Activated T-helper 1 cell treated with anti-CD3 and anti-CD28 coated beads, Interleukin-12 subunit alpha, Interleukin-12 subunit beta, Interleukin-2, Interleukin-4 antibody, amounts not matched to agents 30 ng/mL and 10 ng/mL and 1 ng/mL, durations not matched to agents 14 hours and 24 hours and 36 hours (primary cell): ENCODE data around the gene TAC3. TPM values are rescaled to one million over a fixed set of nuclear protein-coding genes. Genes with fewer than 3 reads are reported as not detected.
A peak's percentile ranks its signal among the peaks of the same experiment; 100 is the strongest.
"Not testable (repeated sequence)": the region's sequence is repeated elsewhere in the genome, so short reads cannot be mapped to it uniquely, and the experiment has no call there.

Experiments
- DNase-seq: peaks from one replicate; pipeline ENCODE4 v3.0.0; 2021; ENCODE audit warnings: low spot score
- H3K27ac Mint-ChIP-seq: one replicate; pipeline ENCODE4 v1.8.0; 2021; ENCODE audit warnings: mild to moderate bottlenecking, mixed read lengths
- H3K27me3 Mint-ChIP-seq: one replicate; pipeline ENCODE4 v1.8.0; 2022; ENCODE audit warnings: mild to moderate bottlenecking, moderate library complexity, mixed read lengths; ENCODE audit not compliant: insufficient read depth
- H3K36me3 Mint-ChIP-seq: one replicate; pipeline ENCODE4 v1.8.0; 2021; ENCODE audit warnings: low read depth, mixed read lengths
- H3K4me1 Mint-ChIP-seq: one replicate; pipeline ENCODE4 v1.8.0; 2021; ENCODE audit warnings: low read depth, mixed read lengths
- H3K4me3 Mint-ChIP-seq: one replicate; pipeline ENCODE4 v1.8.0; 2021; ENCODE audit warnings: mild to moderate bottlenecking, moderate library complexity, mixed read lengths
- H3K9me3 Mint-ChIP-seq: one replicate; pipeline ENCODE4 v1.8.0; 2021; ENCODE audit warnings: mixed read lengths
- intact Hi-C: fragments of 100-400 bp; cut with micrococcal nuclease; formaldehyde crosslinking; loops from one replicate; pipeline ENCODE4 v1.15.1; 2024
- total RNA-seq: library from RNA; stranded (reverse); gene quantifications from 2 replicates; pipeline ENCODE4 v1.2.3, GENCODE V29; 2022

Gene TAC3
- total RNA-seq, 1 donor from 2014 or later: 0.34 TPM

GRCh38 chr12:57029457-57029856, 13.1 kb upstream of the TAC3 start:
- peaks cover 2% of the 10 kb centered on the region for H3K27me3 Mint-ChIP-seq

GRCh38 chr12:57027805-57028153, 11.4 kb upstream of the TAC3 start:
- DNase-seq: no peak
- no peak overlapping the region for H3K27ac Mint-ChIP-seq

More at GRCh38 chr12:57029457-57029856, 13.1 kb upstream of the TAC3 start:
- Mint-ChIP-seq H3K27ac (no peak overlapping the region), H3K4me1 (peaks cover 37% of the 10 kb centered on the region), H3K4me3 (no peak overlapping the region), H3K36me3 (peaks cover 2% of the 10 kb centered on the region), H3K9me3 (no peaks in the 10 kb centered on the region)
- no peak for DNase-seq
- intact Hi-C loops: no loop called here

DNA sequence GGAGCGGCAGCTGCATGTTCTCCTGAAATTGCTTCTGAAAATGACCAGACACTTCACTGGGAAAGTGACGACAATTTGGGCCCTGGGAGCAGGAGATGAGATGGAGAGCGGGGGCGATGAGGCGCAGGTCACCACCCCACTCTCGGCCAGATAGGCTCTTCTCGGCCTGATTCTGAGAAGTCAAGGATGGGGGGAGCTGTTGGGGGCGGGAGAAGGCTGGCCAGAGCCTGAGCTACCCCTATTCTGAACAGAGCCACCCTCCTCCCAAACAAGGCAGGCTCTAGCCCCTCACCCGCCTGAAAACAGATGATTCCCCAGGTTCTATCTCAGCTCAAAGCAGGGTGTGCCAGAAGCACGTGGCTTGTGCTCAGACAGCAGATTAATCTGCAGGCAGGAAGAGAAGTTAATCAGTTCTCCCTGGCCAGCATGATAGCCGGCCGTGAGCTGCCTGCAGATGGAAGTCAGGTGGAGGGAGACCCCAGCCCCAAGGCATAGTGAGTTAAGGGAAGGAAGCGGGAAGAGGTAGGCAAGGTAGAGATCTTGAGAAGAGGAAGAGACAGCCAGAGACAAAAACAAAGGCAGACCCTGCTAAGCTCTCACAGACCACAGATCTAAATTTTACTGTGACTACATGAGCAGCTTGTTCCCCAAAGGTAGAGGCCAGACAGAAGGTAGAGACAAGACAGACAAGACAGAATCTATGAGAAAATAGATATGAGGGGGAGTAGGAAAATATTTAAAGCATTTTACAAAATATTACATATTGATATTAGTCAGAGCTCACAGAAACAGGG, 10.9 kb upstream of the TAC3 start:
- H3K27ac Mint-ChIP-seq: peak overlapping the region; percentile 45
- peaks cover 5% of the 10 kb centered on the region for H3K27me3 Mint-ChIP-seq
- H3K4me1 Mint-ChIP-seq: peaks cover 37% of the 10 kb centered on the region
- H3K36me3 Mint-ChIP-seq: peaks cover 2% of the 10 kb centered on the region
- H3K4me3 Mint-ChIP-seq: no peak overlapping the region
- no peaks in the 10 kb centered on the region for H3K9me3 Mint-ChIP-seq
- intact Hi-C loops: no loop called here
- DNase-seq: no peak

More at GRCh38 chr12:57027805-57028153, 11.4 kb upstream of the TAC3 start:
- Mint-ChIP-seq H3K27me3 (peaks cover 5% of the 10 kb centered on the region), H3K4me1 (peaks cover 37% of the 10 kb centered on the region), H3K36me3 (peaks cover 2% of the 10 kb centered on the region), H3K4me3 (no peak overlapping the region), H3K9me3 (no peaks in the 10 kb centered on the region)
- intact Hi-C loops: no loop called here

DNA sequence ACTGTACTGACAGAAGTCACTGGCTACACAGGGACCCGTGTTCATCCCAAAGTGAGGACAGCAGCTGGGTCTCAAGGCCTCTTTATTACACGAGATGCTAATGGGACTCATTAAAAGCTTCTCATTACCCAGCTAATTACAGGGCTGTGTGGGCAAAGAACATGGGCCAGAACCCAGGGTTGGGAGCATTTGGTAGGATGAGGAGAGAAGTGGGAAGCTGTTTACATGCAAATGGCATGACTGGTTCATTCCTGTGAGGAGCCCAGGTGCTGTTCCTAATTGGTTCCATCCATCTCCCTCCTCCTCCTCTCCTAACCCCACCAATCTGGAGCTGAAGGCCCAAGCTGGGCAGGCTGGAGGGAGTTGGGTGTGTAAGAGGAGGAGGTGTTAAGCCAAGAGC, 8.9 kb upstream of the TAC3 start:
- Mint-ChIP-seq H3K4me3 (no peak overlapping the region), H3K36me3 (peaks cover 2% of the 10 kb centered on the region), H3K27ac (no peak overlapping the region), H3K27me3 (peaks cover 5% of the 10 kb centered on the region), H3K9me3 (no peaks in the 10 kb centered on the region), H3K4me1 (peaks cover 22% of the 10 kb centered on the region)
- no peak for DNase-seq
- intact Hi-C loops: no loop called here

GRCh38 chr12:57022324-57022723, 6.0 kb upstream of the TAC3 start:
- H3K4me3 Mint-ChIP-seq, H3K27ac Mint-ChIP-seq, DNase-seq, intact Hi-C loops, H3K27me3 Mint-ChIP-seq, H3K36me3 Mint-ChIP-seq, H3K9me3 Mint-ChIP-seq: not testable (repeated sequence)
- peaks cover 19% of the 10 kb centered on the region for H3K4me1 Mint-ChIP-seq

DNA sequence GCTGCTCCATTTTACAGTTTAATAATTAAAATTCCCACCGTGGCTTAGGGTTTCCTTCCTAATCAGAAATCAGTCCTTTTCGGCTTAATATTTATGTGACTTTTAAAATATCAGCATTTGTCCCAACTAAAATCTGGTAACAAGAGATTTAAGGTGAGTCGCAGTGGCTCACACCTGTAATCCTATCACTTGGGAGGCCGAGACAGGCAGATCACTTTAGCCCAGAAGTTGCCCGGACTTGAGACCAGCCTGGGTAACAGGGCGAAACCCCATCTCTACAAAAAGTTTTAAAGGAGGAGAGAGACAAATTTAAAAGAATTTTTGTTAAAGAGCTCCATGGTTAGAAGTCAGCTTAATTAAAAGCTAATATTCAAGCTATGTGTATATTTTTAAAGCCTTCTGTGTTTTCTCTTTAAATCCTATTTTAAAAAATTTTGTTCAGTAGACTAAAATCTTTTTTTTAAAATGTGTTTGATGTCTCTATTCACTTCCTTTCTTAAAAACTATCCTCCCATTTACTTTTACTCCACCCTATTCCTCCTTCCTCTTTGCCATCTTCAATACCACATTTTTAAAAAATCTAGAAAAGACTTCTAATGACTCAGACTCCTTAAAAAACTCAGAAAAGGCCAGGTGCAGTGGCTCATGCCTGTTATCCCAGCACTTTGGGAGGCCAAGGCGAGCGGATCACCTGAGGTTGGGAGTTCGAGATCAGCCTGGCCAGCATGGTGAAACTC, 3.8 kb upstream of the TAC3 start:
- H3K36me3 Mint-ChIP-seq: no peaks in the 10 kb centered on the region
- no peak overlapping the region for H3K4me3 Mint-ChIP-seq
- intact Hi-C loops: no loop called here
- peaks cover 8% of the 10 kb centered on the region for H3K4me1 Mint-ChIP-seq
- no peak overlapping the region for H3K27ac Mint-ChIP-seq
- H3K9me3 Mint-ChIP-seq: no peaks in the 10 kb centered on the region
- no peak for DNase-seq
- H3K27me3 Mint-ChIP-seq: peaks cover 11% of the 10 kb centered on the region

GRCh38 chr12:57018906-57019305, 2.6 kb upstream of the TAC3 start:
- Mint-ChIP-seq H3K9me3 (no peaks in the 10 kb centered on the region), H3K36me3 (no peaks in the 10 kb centered on the region), H3K4me1 (peaks cover 8% of the 10 kb centered on the region), H3K4me3 (no peak overlapping the region), H3K27ac (no peak overlapping the region), H3K27me3 (peaks cover 17% of the 10 kb centered on the region)
- no peak for DNase-seq
- intact Hi-C loops: no loop called here

DNA sequence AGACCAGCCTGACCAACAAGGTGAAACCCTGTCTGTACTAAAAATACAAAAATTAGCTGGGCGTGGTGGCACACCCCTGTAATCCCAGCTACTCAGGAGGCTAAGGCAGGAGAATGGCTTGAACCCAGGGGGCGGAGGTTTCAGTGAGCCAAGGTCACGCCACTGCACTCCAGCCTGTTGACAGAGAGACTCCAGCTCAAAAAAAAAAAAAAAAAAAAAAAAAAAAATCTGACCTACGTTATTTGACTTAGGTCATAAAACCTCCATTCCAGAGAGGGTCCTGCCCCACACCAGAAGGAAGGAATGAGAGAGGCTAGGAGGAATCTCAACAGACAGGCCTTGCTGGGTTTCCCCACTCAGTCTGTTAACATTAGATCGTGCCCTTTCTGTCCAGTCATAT, 2.0 kb upstream of the TAC3 start:
- H3K27ac Mint-ChIP-seq, H3K9me3 Mint-ChIP-seq, DNase-seq, H3K4me1 Mint-ChIP-seq, intact Hi-C loops, H3K4me3 Mint-ChIP-seq, H3K36me3 Mint-ChIP-seq: not testable (repeated sequence)
- H3K27me3 Mint-ChIP-seq: peaks cover 16% of the 10 kb centered on the region

GRCh38 chr12:57012600-57013465, 3.5 kb downstream of the TAC3 start:
- intact Hi-C loops: no loop called here
- Mint-ChIP-seq H3K27ac (no peak overlapping the region), H3K4me3 (no peak overlapping the region), H3K4me1 (peaks cover 25% of the 10 kb centered on the region), H3K9me3 (no peaks in the 10 kb centered on the region), H3K27me3 (peaks cover 19% of the 10 kb centered on the region), H3K36me3 (no peaks in the 10 kb centered on the region)
- no peak for DNase-seq

- Mint-ChIP-seq H3K9me3 (no peaks in the 10 kb centered on the region), H3K4me3 (peak overlapping the region; percentile 5), H3K4me1 (peaks cover 36% of the 10 kb centered on the region), H3K36me3 (no peaks in the 10 kb centered on the region), H3K27me3 (peaks cover 19% of the 10 kb centered on the region), H3K27ac (no peak overlapping the region)
- intact Hi-C loops: loop anchor here (1.0 kb wide), 2 partner anchors 12 to 36 kb away; no protein-coding TSS in a partner anchor
- DNase-seq: no peak
Measured at GRCh38 chr12:57011438-57012424, 4.6 kb downstream of the TAC3 start.

- no peak for DNase-seq
- intact Hi-C loops: loop anchor here (1.0 kb wide), 2 partner anchors 11 to 37 kb away; no protein-coding TSS in a partner anchor
- Mint-ChIP-seq H3K27me3 (peaks cover 17% of the 10 kb centered on the region), H3K4me3 (no peak overlapping the region), H3K4me1 (peaks cover 41% of the 10 kb centered on the region), H3K27ac (no peak overlapping the region), H3K9me3 (no peaks in the 10 kb centered on the region), H3K36me3 (peaks cover under 1% of the 10 kb centered on the region)
Measured at GRCh38 chr12:57010627-57011247, 5.6 kb downstream of the TAC3 start.
